ENCODE data around the gene PCDHGA1.

The PCDHGA1 gene

GRCh38 chr5:141534492-141535213 lies 204.3 kb downstream of the PCDHGA1 start:
- DNase-seq (ENCODE audit: low read depth), result no peak

GRCh38 chr5:141543053-141543452 lies 212.7 kb downstream of the PCDHGA1 start:
- DNase-seq (ENCODE audit: low read depth), result no peak

GRCh38 chr5:141547488-141547887 lies 217.2 kb downstream of the PCDHGA1 start:
- no peak for DNase-seq (ENCODE audit: low read depth)

DNA sequence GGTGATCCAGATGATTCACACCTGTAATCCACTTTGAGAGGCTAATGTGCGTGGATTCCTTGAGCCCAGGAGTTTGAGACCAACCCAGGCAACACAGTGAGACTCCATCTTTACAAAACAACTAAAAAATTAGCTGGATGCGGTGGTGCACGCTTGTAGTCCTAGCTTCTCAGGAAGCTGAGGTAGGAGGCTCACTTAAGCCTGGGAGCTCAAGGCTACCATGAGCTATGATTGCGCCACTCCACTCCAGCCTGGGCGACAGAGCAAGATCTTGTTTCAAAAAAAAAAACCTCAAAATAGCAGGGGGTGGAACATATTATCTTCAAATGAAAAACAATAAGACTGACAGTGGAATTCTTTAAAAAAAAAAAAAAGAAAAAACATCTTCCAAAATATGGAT lies 217.6 kb downstream of the PCDHGA1 start:
- no peak for DNase-seq (ENCODE audit: low read depth)

DNA sequence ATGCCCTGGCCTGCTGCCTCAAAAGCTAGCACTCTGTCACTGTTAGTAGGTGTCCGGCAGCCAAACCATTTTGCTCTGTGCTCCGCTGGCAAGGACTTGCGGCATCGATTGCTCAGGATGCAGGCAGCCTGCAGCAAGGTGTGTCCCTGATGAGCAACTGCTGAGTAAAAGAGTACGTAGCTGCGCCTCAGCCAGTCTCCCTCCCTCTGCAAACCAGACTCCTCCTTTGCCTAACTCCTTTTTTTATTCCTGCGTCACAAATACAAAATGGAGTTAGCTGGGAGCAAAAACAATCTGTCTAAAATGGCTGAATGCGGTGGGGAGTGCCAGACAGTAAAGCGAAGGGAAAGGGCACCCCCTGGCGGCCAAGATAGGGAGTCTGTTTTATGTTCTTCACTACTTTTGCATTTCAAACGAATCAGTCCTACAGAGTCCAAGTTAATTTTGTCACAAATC lies 227.4 kb downstream of the PCDHGA1 start:
- DNase-seq (ENCODE audit: low read depth), result peak; percentile 98

DNA sequence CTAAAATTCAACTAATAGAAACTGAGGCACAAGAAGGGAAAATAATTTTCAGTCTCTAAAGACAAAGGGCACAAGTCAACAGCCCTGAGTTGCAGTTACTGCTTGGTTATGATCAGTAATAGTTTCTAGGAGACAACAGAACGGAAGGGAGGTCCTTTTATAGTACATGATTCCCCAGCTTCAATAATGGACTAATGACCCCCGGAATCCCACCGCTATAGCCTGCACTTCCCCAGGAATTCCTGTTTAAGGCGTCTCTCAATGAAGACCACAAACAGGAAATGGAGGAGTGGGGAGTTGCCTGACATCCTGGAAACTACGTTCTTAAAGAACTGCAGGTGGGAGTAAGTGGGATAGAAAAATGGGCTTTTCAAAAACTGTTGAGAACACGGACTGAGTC lies 227.8 kb downstream of the PCDHGA1 start:
- no peak for DNase-seq (ENCODE audit: low read depth)

- peak; percentile 65 for DNase-seq (ENCODE audit: low read depth)
Measured at GRCh38 chr5:141559461-141559860, 229.1 kb downstream of the PCDHGA1 start.

- DNase-seq (ENCODE audit: low read depth), result no peak
Measured at GRCh38 chr5:141560151-141560550, 229.8 kb downstream of the PCDHGA1 start.

- peak; percentile 95 for DNase-seq (ENCODE audit: low read depth)
Measured at GRCh38 chr5:141560725-141561483, 230.6 kb downstream of the PCDHGA1 start.
